ENCODE measurements around the gene KIN. TPM values are rescaled to one million over a fixed set of nuclear protein-coding genes. Genes with fewer than 3 reads are reported as not detected.
"Not testable (repeated sequence)": the region's sequence is repeated elsewhere in the genome, so short reads cannot be mapped to it uniquely, and the experiment has no call there.

The KIN gene
- polyA plus RNA-seq, 1 donor, result 14.7 TPM

DNA sequence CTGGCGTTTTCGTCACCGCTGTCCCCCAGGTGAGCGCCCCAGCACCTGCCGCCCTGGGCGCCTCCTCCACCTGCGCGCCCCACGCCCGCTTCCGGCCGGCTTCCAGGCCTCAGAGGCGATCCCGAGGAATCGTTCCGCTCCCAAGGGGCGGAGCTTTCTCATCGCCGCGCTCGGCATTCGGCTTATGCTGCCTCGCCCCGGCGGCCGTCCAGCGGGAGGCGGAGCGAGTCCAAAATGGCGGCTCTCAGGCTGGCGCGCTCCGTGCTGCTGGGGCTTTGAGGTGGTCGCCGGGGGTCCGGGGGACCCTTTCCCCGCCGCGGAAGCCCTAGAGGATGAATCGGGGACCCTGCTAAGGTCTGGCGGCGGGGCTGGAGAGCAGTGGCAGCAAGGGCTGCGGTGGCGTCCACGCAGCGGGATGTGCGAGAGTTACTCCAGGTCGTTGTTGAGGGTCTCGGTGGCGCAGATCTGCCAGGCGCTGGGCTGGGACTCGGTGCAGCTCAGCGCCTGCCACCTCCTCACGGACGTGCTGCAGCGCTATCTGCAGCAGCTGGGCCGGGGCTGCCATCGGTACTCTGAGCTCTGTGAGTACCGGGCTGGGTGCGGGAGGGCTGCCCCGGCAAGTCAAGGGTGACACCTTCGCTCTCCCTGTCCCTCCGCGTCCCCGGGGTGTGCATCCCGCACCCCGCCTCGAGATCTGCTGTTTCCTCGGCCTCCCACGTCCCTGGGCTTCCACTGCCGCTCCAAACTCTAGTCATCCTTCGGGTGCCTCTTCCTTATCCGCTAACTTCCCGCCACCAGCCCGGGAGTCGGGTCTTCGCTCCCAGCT is 30.7 kb upstream of the KIN start, which contains the start of gene TAF3:
TSS of gene TAF3 (plus strand) at position 211 of the 826 bp plus-strand sequence. CDS start at position 416, 205 bp downstream.
- WGBS (ENCODE audit: insufficient coverage, low lambda C conversion rate), result no CpG with 5 or more reads among the region's 77 CpGs
- no peak within 1 kb of the TSS for H3K27ac ChIP-seq (ENCODE audit: low read length)
- no peaks in the 10 kb centered on the region for H3K9me3 ChIP-seq (ENCODE audit: control insufficient read depth, low read depth, low read length)
- H3K4me1 ChIP-seq (ENCODE audit: control insufficient read depth, insufficient read depth, low read length), result peaks cover 3% of the 10 kb centered on the region
- peak; percentile 84 to 93 for DNase-seq
- H3K4me3 ChIP-seq (ENCODE audit: low read length), result peak within 1 kb of the TSS; percentile 95
- H3K27me3 ChIP-seq (ENCODE audit: control insufficient read depth, insufficient read depth, low read length), result no peaks in the 10 kb centered on the region
- no peaks in the 10 kb centered on the region for H3K36me3 ChIP-seq (ENCODE audit: control insufficient read depth, insufficient read depth, low read length)

GRCh38 chr10:7817984-7818294 is 30.1 kb upstream of the KIN start:
- Histone ChIP-seq H3K36me3 (ENCODE audit: control insufficient read depth, insufficient read depth, low read length) (no peaks in the 10 kb centered on the region), H3K27ac (ENCODE audit: low read length) (no peak overlapping the region), H3K9me3 (ENCODE audit: control insufficient read depth, low read depth, low read length) (no peaks in the 10 kb centered on the region), H3K27me3 (ENCODE audit: control insufficient read depth, insufficient read depth, low read length) (no peaks in the 10 kb centered on the region), H3K4me3 (ENCODE audit: low read length) (peak overlapping the region; percentile 95), H3K4me1 (ENCODE audit: control insufficient read depth, insufficient read depth, low read length) (peaks cover 3% of the 10 kb centered on the region)
- no peak for DNase-seq
- no CpG with 5 or more reads among the region's 10 CpGs for WGBS (ENCODE audit: insufficient coverage, low lambda C conversion rate)

DNA sequence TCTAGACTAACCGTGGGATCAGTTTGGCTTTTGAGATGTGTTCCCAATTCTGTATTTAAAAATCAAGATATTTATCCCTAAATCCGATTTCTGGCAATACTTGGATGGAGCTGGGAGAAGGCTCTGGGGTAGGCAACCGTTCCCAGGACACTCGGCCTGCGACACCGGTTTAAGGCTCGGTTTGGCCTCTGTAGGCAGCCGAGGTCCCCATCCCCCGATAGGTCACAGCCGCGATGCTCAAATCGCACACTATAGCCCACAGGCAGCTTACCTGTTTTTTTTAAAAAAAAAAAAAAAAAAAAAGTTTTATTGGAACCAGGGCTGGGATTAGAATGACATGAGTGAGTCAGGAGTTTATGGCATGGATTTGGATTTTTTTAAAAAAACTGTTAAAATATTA is 29.8 kb upstream of the KIN start:
- Histone ChIP-seq H3K27me3 (ENCODE audit: control insufficient read depth, insufficient read depth, low read length) (no peaks in the 10 kb centered on the region), H3K36me3 (ENCODE audit: control insufficient read depth, insufficient read depth, low read length) (no peaks in the 10 kb centered on the region), H3K4me1 (ENCODE audit: control insufficient read depth, insufficient read depth, low read length) (peaks cover 3% of the 10 kb centered on the region), H3K27ac (ENCODE audit: low read length) (no peak overlapping the region), H3K4me3 (ENCODE audit: low read length) (peak overlapping the region; percentile 95), H3K9me3 (ENCODE audit: control insufficient read depth, low read depth, low read length) (no peaks in the 10 kb centered on the region)
- 60% methylated on average over 1 of the region's 12 CpGs for WGBS (ENCODE audit: insufficient coverage, low lambda C conversion rate)
- no peak for DNase-seq

DNA sequence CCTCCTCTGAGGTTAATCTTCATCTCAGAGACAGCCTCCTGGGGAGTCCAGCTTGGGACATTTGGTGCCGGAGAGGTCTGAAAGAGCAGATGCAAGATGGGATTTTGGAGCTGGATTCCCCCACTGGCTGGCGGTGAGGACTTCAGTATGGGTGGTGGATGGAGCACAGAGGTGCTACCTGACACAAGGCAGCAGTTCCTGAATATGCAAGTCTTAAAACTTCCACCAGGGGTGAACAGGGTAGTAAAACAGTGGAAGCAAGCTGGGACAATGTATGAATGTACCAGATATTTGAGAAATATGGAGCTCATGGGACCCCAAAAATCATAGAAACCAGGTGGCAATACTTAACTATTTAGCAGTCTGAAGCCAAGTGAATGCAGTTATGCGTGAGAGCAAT is 25.7 kb upstream of the KIN start:
- WGBS (ENCODE audit: insufficient coverage, low lambda C conversion rate), result no CpG with 5 or more reads among the region's 3 CpGs
- H3K27me3 ChIP-seq (ENCODE audit: control insufficient read depth, insufficient read depth, low read length), result no peaks in the 10 kb centered on the region
- peaks cover 2% of the 10 kb centered on the region for H3K36me3 ChIP-seq (ENCODE audit: control insufficient read depth, insufficient read depth, low read length)
- no peak for DNase-seq
- H3K27ac ChIP-seq (ENCODE audit: low read length), result no peak overlapping the region
- peaks cover 7% of the 10 kb centered on the region for H3K4me1 ChIP-seq (ENCODE audit: control insufficient read depth, insufficient read depth, low read length)
- H3K4me3 ChIP-seq (ENCODE audit: low read length), result no peak overlapping the region
- no peaks in the 10 kb centered on the region for H3K9me3 ChIP-seq (ENCODE audit: control insufficient read depth, low read depth, low read length)

- no CpG with 5 or more reads among the region's 7 CpGs for WGBS (ENCODE audit: insufficient coverage, low lambda C conversion rate)
- peaks cover 13% of the 10 kb centered on the region for H3K36me3 ChIP-seq (ENCODE audit: control insufficient read depth, insufficient read depth, low read length)
- H3K4me1 ChIP-seq (ENCODE audit: control insufficient read depth, insufficient read depth, low read length); H3K27ac ChIP-seq (ENCODE audit: low read length); H3K4me3 ChIP-seq (ENCODE audit: low read length); H3K27me3 ChIP-seq (ENCODE audit: control insufficient read depth, insufficient read depth, low read length); H3K9me3 ChIP-seq (ENCODE audit: control insufficient read depth, low read depth, low read length); DNase-seq: not testable (repeated sequence)
Observed at GRCh38 chr10:7811743-7812142, 23.9 kb upstream of the KIN start.

GRCh38 chr10:7811000-7811399 is 23.2 kb upstream of the KIN start:
- Histone ChIP-seq H3K9me3 (ENCODE audit: control insufficient read depth, low read depth, low read length) (no peaks in the 10 kb centered on the region), H3K27me3 (ENCODE audit: control insufficient read depth, insufficient read depth, low read length) (no peaks in the 10 kb centered on the region), H3K4me3 (ENCODE audit: low read length) (no peak overlapping the region), H3K4me1 (ENCODE audit: control insufficient read depth, insufficient read depth, low read length) (peaks cover 7% of the 10 kb centered on the region), H3K27ac (ENCODE audit: low read length) (no peak overlapping the region), H3K36me3 (ENCODE audit: control insufficient read depth, insufficient read depth, low read length) (peaks cover 17% of the 10 kb centered on the region)
- 96% methylated on average over 3 of the region's 5 CpGs for WGBS (ENCODE audit: insufficient coverage, low lambda C conversion rate)
- DNase-seq, result no peak

DNA sequence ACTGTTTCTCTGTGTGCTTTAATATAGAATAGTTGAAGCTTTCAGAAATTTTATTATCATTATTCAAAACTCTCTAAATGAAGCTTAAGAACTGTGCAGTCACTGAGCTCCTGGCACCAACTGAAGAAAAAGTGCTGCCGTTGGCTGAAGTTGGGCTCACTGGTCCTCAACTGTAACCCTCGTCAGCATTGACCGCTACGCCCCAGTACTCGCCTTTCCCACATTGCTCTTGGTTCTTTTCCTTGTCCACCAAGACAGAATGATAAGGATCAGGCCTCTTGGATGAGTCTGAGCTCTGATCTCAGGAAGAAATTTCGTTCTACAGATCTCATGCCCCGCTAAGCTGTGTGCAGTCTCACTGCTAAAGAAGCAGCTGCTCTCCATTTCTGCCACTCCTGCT is 22.6 kb upstream of the KIN start:
- H3K9me3 ChIP-seq (ENCODE audit: control insufficient read depth, low read depth, low read length), result no peaks in the 10 kb centered on the region
- no CpG with 5 or more reads among the region's 7 CpGs for WGBS (ENCODE audit: insufficient coverage, low lambda C conversion rate)
- H3K4me1 ChIP-seq (ENCODE audit: control insufficient read depth, insufficient read depth, low read length), result peaks cover 7% of the 10 kb centered on the region
- H3K27me3 ChIP-seq (ENCODE audit: control insufficient read depth, insufficient read depth, low read length), result no peaks in the 10 kb centered on the region
- no peak overlapping the region for H3K27ac ChIP-seq (ENCODE audit: low read length)
- H3K36me3 ChIP-seq (ENCODE audit: control insufficient read depth, insufficient read depth, low read length), result peaks cover 21% of the 10 kb centered on the region
- H3K4me3 ChIP-seq (ENCODE audit: low read length), result no peak overlapping the region
- no peak for DNase-seq

- peaks cover 36% of the 10 kb centered on the region for H3K36me3 ChIP-seq (ENCODE audit: control insufficient read depth, insufficient read depth, low read length)
- 93% methylated on average over 3 of the region's 4 CpGs for WGBS (ENCODE audit: insufficient coverage, low lambda C conversion rate)
- no peak overlapping the region for H3K4me3 ChIP-seq (ENCODE audit: low read length)
- peaks cover 4% of the 10 kb centered on the region for H3K4me1 ChIP-seq (ENCODE audit: control insufficient read depth, insufficient read depth, low read length)
- no peak overlapping the region for H3K27ac ChIP-seq (ENCODE audit: low read length)
- no peak for DNase-seq
- no peaks in the 10 kb centered on the region for H3K27me3 ChIP-seq (ENCODE audit: control insufficient read depth, insufficient read depth, low read length)
- no peaks in the 10 kb centered on the region for H3K9me3 ChIP-seq (ENCODE audit: control insufficient read depth, low read depth, low read length)
Observed at GRCh38 chr10:7808686-7809267, 21.0 kb upstream of the KIN start.

DNA sequence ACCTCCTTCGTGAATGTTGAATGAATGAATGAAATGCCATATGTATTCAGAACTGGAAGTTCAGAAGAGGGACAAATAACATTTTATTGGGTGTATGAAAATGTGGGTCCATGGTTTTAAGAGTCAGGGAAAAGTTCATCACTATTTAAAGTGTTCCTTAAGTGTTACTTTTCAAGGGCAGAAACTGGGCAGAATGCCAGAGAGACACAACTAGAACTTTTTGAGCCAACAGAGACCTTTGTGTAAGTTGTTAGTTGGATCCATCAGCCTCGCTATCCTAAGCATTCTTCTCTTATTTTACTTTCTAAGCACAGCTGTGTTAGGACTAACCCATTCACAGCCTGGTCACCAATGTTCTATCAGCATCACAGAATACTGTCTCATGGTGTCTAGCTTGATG is 16.9 kb upstream of the KIN start:
- no peaks in the 10 kb centered on the region for H3K9me3 ChIP-seq (ENCODE audit: control insufficient read depth, low read depth, low read length)
- no peak for DNase-seq
- H3K4me3 ChIP-seq (ENCODE audit: low read length), result no peak overlapping the region
- 100% methylated on average over 1 of the region's 2 CpGs for WGBS (ENCODE audit: insufficient coverage, low lambda C conversion rate)
- no peak overlapping the region for H3K27ac ChIP-seq (ENCODE audit: low read length)
- H3K27me3 ChIP-seq (ENCODE audit: control insufficient read depth, insufficient read depth, low read length), result no peaks in the 10 kb centered on the region
- peaks cover 67% of the 10 kb centered on the region for H3K36me3 ChIP-seq (ENCODE audit: control insufficient read depth, insufficient read depth, low read length)
- no peaks in the 10 kb centered on the region for H3K4me1 ChIP-seq (ENCODE audit: control insufficient read depth, insufficient read depth, low read length)

- 100% methylated on average over 2 of the region's 6 CpGs for WGBS (ENCODE audit: insufficient coverage, low lambda C conversion rate)
Observed at GRCh38 chr10:7804216-7804615, 16.4 kb upstream of the KIN start.

GRCh38 chr10:7802606-7803005 is 14.8 kb upstream of the KIN start:
- Histone ChIP-seq H3K9me3 (ENCODE audit: control insufficient read depth, low read depth, low read length) (no peaks in the 10 kb centered on the region), H3K27me3 (ENCODE audit: control insufficient read depth, insufficient read depth, low read length) (no peaks in the 10 kb centered on the region), H3K27ac (ENCODE audit: low read length) (no peak overlapping the region), H3K36me3 (ENCODE audit: control insufficient read depth, insufficient read depth, low read length) (peaks cover 71% of the 10 kb centered on the region), H3K4me1 (ENCODE audit: control insufficient read depth, insufficient read depth, low read length) (no peaks in the 10 kb centered on the region), H3K4me3 (ENCODE audit: low read length) (no peak overlapping the region)
- no peak for DNase-seq
- 87% methylated on average over 3 of the region's 4 CpGs for WGBS (ENCODE audit: insufficient coverage, low lambda C conversion rate)

More at GRCh38 chr10:7804216-7804615, 16.4 kb upstream of the KIN start:
- Histone ChIP-seq H3K27ac (ENCODE audit: low read length) (no peak overlapping the region), H3K27me3 (ENCODE audit: control insufficient read depth, insufficient read depth, low read length) (no peaks in the 10 kb centered on the region), H3K4me3 (ENCODE audit: low read length) (no peak overlapping the region), H3K36me3 (ENCODE audit: control insufficient read depth, insufficient read depth, low read length) (peaks cover 72% of the 10 kb centered on the region), H3K9me3 (ENCODE audit: control insufficient read depth, low read depth, low read length) (no peaks in the 10 kb centered on the region), H3K4me1 (ENCODE audit: control insufficient read depth, insufficient read depth, low read length) (no peaks in the 10 kb centered on the region)
- no peak for DNase-seq

Data from large intestine (tissue), 3 donors.